ENCODE measurements around the gene CLIC3. TPM values are rescaled to one million over a fixed set of nuclear protein-coding genes. Genes with fewer than 3 reads are reported as not detected.
A peak's percentile ranks its signal among the peaks of the same experiment; 100 is the strongest.

CLIC3 gene
- polyA plus RNA-seq, 2 of the 4 experiments (the other 2 are of a cell fraction) = 0.61 to 6.4 TPM

DNA sequence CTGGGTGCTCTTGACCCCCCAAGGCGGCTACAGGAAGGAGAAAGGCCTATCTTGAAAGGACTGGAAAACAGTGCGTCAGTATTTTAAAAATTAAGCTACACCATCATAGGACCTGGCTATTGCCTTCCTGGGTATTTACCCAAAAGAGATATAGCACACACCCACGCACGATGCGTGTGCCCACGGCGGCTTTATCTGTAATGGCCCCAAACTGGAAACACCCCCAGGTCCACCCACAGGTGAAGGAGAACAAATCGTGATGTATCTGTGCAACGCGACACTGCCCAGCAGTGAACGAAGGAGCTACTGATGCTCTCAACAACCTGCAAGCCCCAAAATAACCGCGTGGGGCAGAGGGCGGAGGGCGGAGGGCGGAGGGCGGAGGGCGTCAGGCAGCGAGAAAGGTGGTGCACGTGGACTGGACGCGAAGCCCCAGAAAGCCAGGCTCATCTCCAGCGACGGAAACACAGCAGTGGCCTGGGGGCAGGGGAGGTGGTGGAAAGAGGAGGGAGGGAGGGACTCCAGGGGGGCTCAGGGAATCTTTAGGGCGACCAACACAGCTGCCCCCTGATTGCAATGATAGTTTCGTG is 31.4 kb downstream of the CLIC3 start (continued):
- TF ChIP-seq, protein P1, sequence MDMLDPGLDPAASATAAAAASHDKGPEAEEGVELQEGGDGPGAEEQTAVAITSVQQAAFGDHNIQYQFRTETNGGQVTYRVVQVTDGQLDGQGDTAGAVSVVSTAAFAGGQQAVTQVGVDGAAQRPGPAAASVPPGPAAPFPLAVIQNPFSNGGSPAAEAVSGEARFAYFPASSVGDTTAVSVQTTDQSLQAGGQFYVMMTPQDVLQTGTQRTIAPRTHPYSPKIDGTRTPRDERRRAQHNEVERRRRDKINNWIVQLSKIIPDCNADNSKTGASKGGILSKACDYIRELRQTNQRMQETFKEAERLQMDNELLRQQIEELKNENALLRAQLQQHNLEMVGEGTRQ (IDR thresholded peaks at IDR 0.05) = no peak
- TF ChIP-seq ZSCAN20 (CRISPR knock-in tag; IDR thresholded peaks at IDR 0.05) (no peak), HOXA7 (CRISPR knock-in tag; IDR thresholded peaks at IDR 0.05) (no peak), HDAC2 (IDR thresholded peaks at IDR 0.05) (no peak), EHF (CRISPR knock-in tag; IDR thresholded peaks at IDR 0.05) (no peak), JUN (IDR thresholded peaks at IDR 0.05) (no peak)

DNA sequence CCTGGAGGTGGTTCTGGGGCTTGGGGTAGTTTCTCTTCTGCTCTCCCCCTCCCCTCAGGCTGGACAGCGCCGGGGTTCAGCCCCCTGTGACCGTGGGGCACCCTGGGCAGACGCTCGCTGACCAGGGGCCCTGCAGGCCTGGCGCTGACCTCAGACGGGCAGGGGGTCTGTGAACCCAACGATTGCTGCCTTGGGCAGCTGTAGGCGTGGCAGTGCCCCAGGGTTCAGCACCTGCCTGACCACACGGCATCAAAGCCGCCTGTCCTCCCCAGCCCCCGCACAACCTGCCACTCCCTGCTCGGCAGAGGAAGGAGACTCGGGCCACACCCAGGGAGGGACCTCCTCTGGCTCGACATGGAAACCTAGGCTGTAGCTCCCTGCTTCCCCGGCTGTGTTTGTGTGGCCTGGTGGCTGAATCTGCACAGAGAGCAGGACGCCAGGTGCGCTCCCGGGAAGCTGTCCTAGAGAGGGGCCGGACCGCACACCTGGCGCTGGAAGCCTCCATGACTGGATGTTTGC is 32.1 kb downstream of the CLIC3 start:
- peak overlapping the region; percentile 40 for H3K4me2 ChIP-seq
- ATAC-seq = peak in 1 of 2 experiments; percentile 35; a peak in 3 of 6 replicates
- DNase-seq (ENCODE audit: low read depth in 1 of 2, low spot score in 1 of 2) = no peak
- H3K9me3 ChIP-seq = no peaks in the 10 kb centered on the region
- FAIRE-seq = no peak
- ChIA-PET POLR2A (no interaction called here), CTCF (interaction anchor here (0.7 to 1.4 kb wide), 7 partner anchors 9 to 176 kb away, joined by 3 to 9 read pairs (median 3); partner anchors contain the start of gene PAXX)
- H3K27ac ChIP-seq = peak overlapping the region; percentile 9 to 75; a peak in 4 of 6 replicates
- TF ChIP-seq HOXB13 (CRISPR knock-in tag; IDR thresholded peaks at IDR 0.05; ENCODE audit: low read depth) (no peak), HOXA7 (CRISPR knock-in tag; IDR thresholded peaks at IDR 0.05) (no peak), RNF2 (IDR thresholded peaks at IDR 0.05; ENCODE audit: borderline replicate concordance, low read depth) (no peak), RAD21 (conservative IDR thresholded peaks at IDR 0.05 in 1 of 2, IDR thresholded peaks at IDR 0.05 in 1 of 2) (no peak), JUNB (IDR thresholded peaks at IDR 0.05) (no peak), JUN (IDR thresholded peaks at IDR 0.05) (no peak), RARB (CRISPR knock-in tag; IDR thresholded peaks at IDR 0.05) (no peak), MAFK (IDR thresholded peaks at IDR 0.05; ENCODE audit: partially characterized antibody) (no peak), EHMT2 (IDR thresholded peaks at IDR 0.05; ENCODE audit: low read depth) (no peak), MYC (IDR thresholded peaks at IDR 0.05; ENCODE audit: borderline replicate concordance, low read length) (no peak), NFE2L2 (conservative IDR thresholded peaks at IDR 0.05; ENCODE audit: low read length) (no peak), GATA3 (IDR thresholded peaks at IDR 0.05; ENCODE audit: borderline replicate concordance) (no peak), SMC3 (IDR thresholded peaks at IDR 0.05) (no peak), BHLHE40 (IDR thresholded peaks at IDR 0.05; ENCODE audit: low read depth, low read length) (no peak)
- TF ChIP-seq, protein P2, sequence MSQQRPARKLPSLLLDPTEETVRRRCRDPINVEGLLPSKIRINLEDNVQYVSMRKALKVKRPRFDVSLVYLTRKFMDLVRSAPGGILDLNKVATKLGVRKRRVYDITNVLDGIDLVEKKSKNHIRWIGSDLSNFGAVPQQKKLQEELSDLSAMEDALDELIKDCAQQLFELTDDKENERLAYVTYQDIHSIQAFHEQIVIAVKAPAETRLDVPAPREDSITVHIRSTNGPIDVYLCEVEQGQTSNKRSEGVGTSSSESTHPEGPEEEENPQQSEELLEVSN (IDR thresholded peaks at IDR 0.05; ENCODE audit: borderline replicate concordance, low read depth) = no peak
- TF ChIP-seq, protein P3, sequence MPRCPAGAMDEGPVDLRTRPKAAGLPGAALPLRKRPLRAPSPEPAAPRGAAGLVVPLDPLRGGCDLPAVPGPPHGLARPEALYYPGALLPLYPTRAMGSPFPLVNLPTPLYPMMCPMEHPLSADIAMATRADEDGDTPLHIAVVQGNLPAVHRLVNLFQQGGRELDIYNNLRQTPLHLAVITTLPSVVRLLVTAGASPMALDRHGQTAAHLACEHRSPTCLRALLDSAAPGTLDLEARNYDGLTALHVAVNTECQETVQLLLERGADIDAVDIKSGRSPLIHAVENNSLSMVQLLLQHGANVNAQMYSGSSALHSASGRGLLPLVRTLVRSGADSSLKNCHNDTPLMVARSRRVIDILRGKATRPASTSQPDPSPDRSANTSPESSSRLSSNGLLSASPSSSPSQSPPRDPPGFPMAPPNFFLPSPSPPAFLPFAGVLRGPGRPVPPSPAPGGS (IDR thresholded peaks at IDR 0.05) = no peak
- H3K4me3 ChIP-seq = no peak overlapping the region
- peaks cover 15% of the 10 kb centered on the region; the same call in 2 of the 3 replicates for H3K4me1 ChIP-seq
- 64% methylated on average over 16 of the region's 22 CpGs for WGBS (ENCODE audit: missing lambda C conversion rate)

DNA sequence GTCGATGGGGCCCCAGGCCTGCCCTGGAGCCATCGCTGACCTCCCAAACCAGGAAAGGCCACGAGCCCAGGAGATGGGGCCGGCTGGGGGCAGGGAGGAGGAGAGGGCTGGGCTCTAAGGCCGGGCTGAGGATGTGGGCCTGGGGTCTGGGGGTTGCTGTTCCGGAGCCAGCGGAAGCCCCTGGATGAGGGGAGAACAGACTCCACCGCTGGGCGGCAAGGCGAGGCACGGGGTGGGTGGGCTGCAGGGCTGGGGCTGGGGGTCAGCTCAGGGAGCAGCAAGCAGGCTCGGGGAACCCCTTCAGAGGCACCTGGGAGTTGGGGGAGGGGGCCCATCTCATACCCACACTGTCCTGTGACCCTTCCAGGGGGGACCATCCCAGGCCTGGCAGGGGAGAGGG is 32.6 kb downstream of the CLIC3 start:
- H3K4me1 ChIP-seq = peaks cover 15% of the 10 kb centered on the region; the same call in 2 of the 3 replicates
- peak overlapping the region; percentile 9 to 75; a peak in 4 of 6 replicates for H3K27ac ChIP-seq
- TF ChIP-seq, protein P2 (IDR thresholded peaks at IDR 0.05; ENCODE audit: borderline replicate concordance, low read depth) = no peak
- TF ChIP-seq RARB (CRISPR knock-in tag; IDR thresholded peaks at IDR 0.05) = no peak
- no peak overlapping the region for H3K4me3 ChIP-seq
- ATAC-seq (no peak; a peak in 1 of 6 replicates), DNase-seq (ENCODE audit: low read depth in 1 of 2, low spot score in 1 of 2) (no peak), FAIRE-seq (no peak)
- WGBS (ENCODE audit: missing lambda C conversion rate) = 91% methylated on average over 4 of the region's 12 CpGs
- POLR2A ChIA-PET = no interaction called here
- CTCF ChIA-PET = interaction anchor here (0.6 to 1.4 kb wide), 4 partner anchors 9 to 72 kb away, joined by 3 to 4 read pairs (median 4); no protein-coding TSS in a partner anchor
- H3K9me3 ChIP-seq = no peaks in the 10 kb centered on the region
- no peak overlapping the region; the same call in 2 of the 3 replicates for H3K4me2 ChIP-seq
